ENCODE results near the gene PHF2.

PHF2 gene

GRCh38 chr9:93603011-93603410 is 26.6 kb downstream of the PHF2 start:
- TF ChIP-seq Cebpa-rat (IDR thresholded peaks at IDR 0.05) = no peak
- Histone ChIP-seq H3K9ac (no peak overlapping the region), H4K20me1 (peaks cover 43 to 73% (median 59%) of the 10 kb centered on the region in 11 experiments; a peak in 21 of 22 replicates), H3K27me3 (no peaks in the 10 kb centered on the region), H3K4me2 (0 out of 22 replicates have a peak overlapping the region, but pooled peaks of 1 of the 11 experiments have one; percentile 89), H3K4me3 (no peak overlapping the region), H3K4me1 (peaks cover 38 to 51% (median 47%) of the 10 kb centered on the region in 10 experiments), H3K9me3 (replicated peaks in 1 of 11) (peaks cover 29 to 44% (median 42%) of the 10 kb centered on the region in 11 experiments), H3K27ac (no peak overlapping the region), H3K36me3 (peaks cover 6 to 30% (median 15%) of the 10 kb centered on the region in 11 experiments; a peak in 15 of 22 replicates)

- Histone ChIP-seq H3K4me2 (no peak overlapping the region), H3K27ac (no peak overlapping the region), H3K4me3 (no peak overlapping the region), H3K27me3 (no peaks in the 10 kb centered on the region), H3K9me3 (replicated peaks in 1 of 11) (peaks cover 38 to 53% (median 49%) of the 10 kb centered on the region in 11 experiments), H3K4me1 (peaks cover 29 to 42% (median 38%) of the 10 kb centered on the region in 10 experiments), H3K9ac (no peak overlapping the region), H3K36me3 (peaks cover 6 to 31% (median 17%) of the 10 kb centered on the region in 11 experiments; a peak in 16 of 22 replicates), H4K20me1 (peaks cover 35 to 64% (median 50%) of the 10 kb centered on the region in 11 experiments; a peak in 21 of 22 replicates)
- TF ChIP-seq Cebpa-rat (IDR thresholded peaks at IDR 0.05) = no peak
Observed at GRCh38 chr9:93603906-93604326, 27.5 kb downstream of the PHF2 start.

DNA sequence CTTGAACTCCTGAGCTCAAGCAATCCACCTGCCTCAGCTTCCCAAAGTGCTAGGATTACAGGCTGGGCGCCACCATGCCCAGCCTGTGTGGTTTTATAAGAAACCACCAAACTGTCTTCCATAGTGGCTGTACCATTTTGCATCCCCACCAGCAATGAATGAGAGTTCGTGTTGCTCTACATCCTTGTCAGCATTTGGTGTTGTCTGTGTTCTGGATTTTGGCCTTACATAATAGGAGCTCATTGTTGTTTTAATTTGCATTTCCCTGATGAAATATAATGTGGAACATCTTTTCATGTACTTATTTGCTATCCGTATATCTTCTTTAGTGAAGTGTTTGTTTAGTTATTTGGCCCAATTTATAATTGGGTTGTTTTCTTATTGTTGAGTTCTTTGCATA is 29.8 kb downstream of the PHF2 start:
- Histone ChIP-seq H3K4me1 (peaks cover 8 to 20% (median 15%) of the 10 kb centered on the region in 10 experiments), H3K9me3 (replicated peaks in 1 of 11) (peaks cover 56 to 75% (median 70%) of the 10 kb centered on the region in 11 experiments), H3K4me3 (no peak overlapping the region), H3K4me2 (no peak overlapping the region), H3K27ac (no peak overlapping the region), H4K20me1 (peaks cover 12 to 41% (median 27%) of the 10 kb centered on the region in 11 experiments; a peak in 20 of 22 replicates), H3K27me3 (no peaks in the 10 kb centered on the region), H3K36me3 (peaks cover 13 to 49% (median 30%) of the 10 kb centered on the region in 11 experiments; a peak in 19 of 22 replicates), H3K9ac (no peak overlapping the region)
- TF ChIP-seq Cebpa-rat (IDR thresholded peaks at IDR 0.05) = no peak

DNA sequence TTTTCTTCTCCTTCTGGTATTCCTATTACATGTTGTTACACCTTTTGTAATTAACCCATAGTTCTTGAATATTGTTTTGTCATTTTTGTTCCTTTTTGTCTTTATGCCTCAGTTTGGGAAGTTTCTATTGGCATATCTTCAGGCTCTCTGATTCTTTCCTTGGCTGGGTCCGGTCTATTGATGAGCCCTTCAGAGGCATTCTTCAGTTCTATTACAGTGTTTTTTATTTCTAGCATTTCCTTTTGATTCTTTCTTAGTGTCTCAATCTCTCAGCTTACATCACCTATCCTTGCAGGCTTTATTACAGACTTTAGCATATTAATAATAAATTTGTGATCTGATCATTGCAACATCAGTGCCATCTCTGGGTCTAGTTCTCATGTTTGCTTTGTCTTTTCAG is 33.8 kb downstream of the PHF2 start:
- H4K20me1 ChIP-seq = peaks cover 12 to 48% (median 28%) of the 10 kb centered on the region in 11 experiments; a peak in 17 of 22 replicates
- H3K4me1 ChIP-seq = peaks cover 19 to 30% (median 24%) of the 10 kb centered on the region in 10 experiments
- H3K27me3 ChIP-seq = no peaks in the 10 kb centered on the region
- H3K4me2 ChIP-seq = no peak overlapping the region
- no peak overlapping the region for H3K4me3 ChIP-seq
- peaks cover 49 to 59% (median 56%) of the 10 kb centered on the region in 11 experiments for H3K9me3 ChIP-seq (replicated peaks in 1 of 11)
- peaks cover 7 to 48% (median 29%) of the 10 kb centered on the region in 11 experiments; a peak in 18 of 22 replicates for H3K36me3 ChIP-seq
- no peak for TF ChIP-seq Cebpa-rat (IDR thresholded peaks at IDR 0.05)
- H3K27ac ChIP-seq = no peak overlapping the region
- H3K9ac ChIP-seq = no peak overlapping the region

DNA sequence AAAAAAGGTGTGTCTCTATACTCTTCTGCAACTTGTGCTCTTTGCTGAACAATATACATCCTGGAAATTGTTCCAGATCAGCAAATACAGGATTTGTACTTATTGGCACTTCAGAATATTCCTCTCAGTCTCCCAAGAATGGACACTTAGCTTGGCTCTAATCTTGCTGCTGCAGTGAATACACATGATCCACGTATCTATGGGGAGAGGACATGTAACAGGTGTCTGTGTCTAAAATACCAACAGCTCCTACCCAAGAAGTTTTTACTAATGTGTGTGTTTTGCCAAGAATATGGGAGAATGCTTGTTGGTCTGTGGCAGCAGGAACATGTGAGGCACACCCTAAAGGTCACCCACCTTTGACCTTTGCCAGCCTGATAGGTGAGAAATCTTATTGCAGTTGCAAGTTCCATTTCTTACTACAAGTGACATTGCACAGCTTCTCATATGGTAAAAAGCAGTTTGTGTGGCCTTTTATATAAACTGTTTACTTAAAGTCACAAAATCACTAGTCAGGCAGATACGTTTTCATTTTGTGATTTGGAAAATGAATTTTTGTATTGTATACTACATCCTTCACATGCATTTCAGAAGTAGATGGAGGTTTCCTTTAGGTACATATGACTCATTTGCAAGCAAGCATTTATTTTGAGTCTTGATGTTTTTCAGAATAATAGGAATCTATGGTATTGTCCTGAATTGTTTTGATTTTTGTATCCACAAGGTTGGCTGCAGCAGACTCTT is 35.8 kb downstream of the PHF2 start:
- H4K20me1 ChIP-seq = peaks cover 26 to 63% (median 47%) of the 10 kb centered on the region in 11 experiments; a peak in 20 of 22 replicates

DNA sequence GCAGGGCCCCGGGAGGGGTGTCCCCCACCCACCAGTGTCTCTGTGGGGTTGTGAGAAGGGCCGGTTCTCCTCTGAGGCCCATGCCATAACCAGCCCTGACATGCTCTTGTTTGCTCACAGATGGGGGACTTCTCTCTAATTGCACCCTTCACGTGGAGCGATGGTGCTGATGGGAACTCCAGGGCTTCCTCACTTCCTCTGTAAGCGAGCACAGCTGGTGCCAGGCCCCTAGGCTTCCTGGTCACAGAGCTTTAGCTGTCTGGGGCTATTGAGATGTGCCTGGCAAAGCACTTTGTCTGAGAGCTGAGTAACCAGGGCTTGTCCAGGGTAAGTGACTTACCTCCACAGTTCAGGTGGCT is 36.4 kb downstream of the PHF2 start:
- H3K4me3 ChIP-seq = no peak overlapping the region
- peaks cover 7 to 32% (median 15%) of the 10 kb centered on the region in 11 experiments; a peak in 18 of 22 replicates for H3K36me3 ChIP-seq
- TF ChIP-seq Cebpa-rat (IDR thresholded peaks at IDR 0.05) = no peak
- no peaks in the 10 kb centered on the region for H3K27me3 ChIP-seq
- H3K27ac ChIP-seq = no peak overlapping the region
- peaks cover 26 to 33% (median 32%) of the 10 kb centered on the region in 11 experiments for H3K9me3 ChIP-seq (replicated peaks in 1 of 11)
- peaks cover 23 to 43% (median 37%) of the 10 kb centered on the region in 10 experiments for H3K4me1 ChIP-seq
- peak overlapping the region in 1 of 11 experiments; percentile 14; a peak in 1 of 22 replicates for H3K9ac ChIP-seq
- H3K4me2 ChIP-seq = peak overlapping the region; percentile 23 to 60 (median 42); a peak in 19 of 22 replicates
- H4K20me1 ChIP-seq = peaks cover 32 to 69% (median 53%) of the 10 kb centered on the region in 11 experiments; a peak in 20 of 22 replicates

More for the DNA sequence above, 35.8 kb downstream of the PHF2 start:
- peak overlapping the region; percentile 23 to 60 (median 42); a peak in 17 of 22 replicates for H3K4me2 ChIP-seq
- H3K9me3 ChIP-seq (replicated peaks in 1 of 11) = peaks cover 31 to 39% (median 37%) of the 10 kb centered on the region in 11 experiments
- TF ChIP-seq Cebpa-rat (IDR thresholded peaks at IDR 0.05) = no peak
- peaks cover 23 to 39% (median 32%) of the 10 kb centered on the region in 10 experiments for H3K4me1 ChIP-seq
- H3K27ac ChIP-seq = no peak overlapping the region
- 0 out of 22 replicates have a peak overlapping the region, but pooled peaks of 1 of the 11 experiments have one; percentile 14 for H3K9ac ChIP-seq
- H3K27me3 ChIP-seq = no peaks in the 10 kb centered on the region
- no peak overlapping the region for H3K4me3 ChIP-seq
- peaks cover 7 to 36% (median 16%) of the 10 kb centered on the region in 11 experiments; a peak in 18 of 22 replicates for H3K36me3 ChIP-seq

DNA sequence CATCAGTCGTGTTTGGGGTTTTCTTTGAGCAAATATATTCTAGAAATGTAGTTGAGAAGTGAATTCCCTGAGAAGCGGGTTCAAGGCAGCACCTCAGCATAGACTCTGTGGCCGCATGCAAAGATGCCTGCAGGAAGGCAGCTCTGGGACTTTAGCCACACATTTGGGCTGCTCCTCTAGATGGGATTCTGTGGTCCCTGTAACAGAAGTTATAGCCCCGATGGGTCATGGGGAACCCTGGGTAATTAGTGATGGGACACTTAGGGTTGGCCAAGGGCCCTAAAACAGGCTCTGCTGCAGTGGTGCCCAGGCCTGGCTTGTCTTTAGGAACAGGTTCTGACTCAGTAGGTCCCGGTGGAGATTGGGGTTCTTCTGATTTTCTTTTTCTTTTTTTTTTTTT is 36.8 kb downstream of the PHF2 start:
- no peak for TF ChIP-seq Cebpa-rat (IDR thresholded peaks at IDR 0.05)
- Histone ChIP-seq H3K27ac (no peak overlapping the region), H3K36me3 (peaks cover 7 to 32% (median 19%) of the 10 kb centered on the region in 11 experiments; a peak in 18 of 22 replicates), H4K20me1 (peaks cover 36 to 73% (median 57%) of the 10 kb centered on the region in 11 experiments; a peak in 20 of 22 replicates), H3K4me2 (peak overlapping the region; percentile 23 to 60 (median 42); a peak in 20 of 22 replicates), H3K27me3 (no peaks in the 10 kb centered on the region), H3K4me1 (peaks cover 23 to 43% (median 37%) of the 10 kb centered on the region in 10 experiments), H3K9ac (no peak overlapping the region; a peak in 1 of 22 replicates), H3K4me3 (no peak overlapping the region), H3K9me3 (replicated peaks in 1 of 11) (peaks cover 23 to 29% (median 28%) of the 10 kb centered on the region in 11 experiments)

DNA sequence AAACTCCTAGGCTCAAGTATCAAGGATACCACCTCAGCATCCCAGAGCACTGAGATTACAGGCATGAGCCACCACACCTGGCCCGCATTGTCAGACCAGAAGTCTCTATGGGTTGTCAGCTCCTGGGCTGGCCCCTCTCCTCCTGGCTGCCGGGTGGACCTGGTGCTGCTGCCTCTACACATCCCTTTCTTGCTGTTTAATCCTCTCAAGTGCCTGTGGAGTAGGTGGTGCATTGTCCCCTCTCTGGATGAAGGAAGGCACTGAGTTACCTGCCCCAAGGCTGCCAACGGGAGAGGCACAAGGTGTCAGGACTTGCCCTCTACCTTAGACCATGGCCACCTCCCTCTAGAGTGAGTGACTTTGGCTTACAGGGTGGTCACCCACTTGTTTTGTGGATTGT is 37.4 kb downstream of the PHF2 start:
- TF ChIP-seq Cebpa-rat (IDR thresholded peaks at IDR 0.05) = no peak
- no peaks in the 10 kb centered on the region for H3K27me3 ChIP-seq
- peaks cover 7 to 33% (median 19%) of the 10 kb centered on the region in 11 experiments; a peak in 18 of 22 replicates for H3K36me3 ChIP-seq
- H3K27ac ChIP-seq = no peak overlapping the region
- H3K9me3 ChIP-seq (replicated peaks in 1 of 11) = peaks cover 16 to 23% (median 22%) of the 10 kb centered on the region in 11 experiments
- H3K4me3 ChIP-seq = no peak overlapping the region
- peaks cover 23 to 45% (median 37%) of the 10 kb centered on the region in 10 experiments for H3K4me1 ChIP-seq
- H3K4me2 ChIP-seq = peak overlapping the region in 9 of 11 experiments; percentile 4 to 60 (median 33); a peak in 15 of 22 replicates
- peaks cover 39 to 79% (median 60%) of the 10 kb centered on the region in 11 experiments; a peak in 20 of 22 replicates for H4K20me1 ChIP-seq
- no peak overlapping the region for H3K9ac ChIP-seq

All from BLaER1 treated with 17β-estradiol and CSF1 and Interleukin-3, amounts not matched to agents 10 nM and 100 nM (cell line).